MCF 10A (cell line): Measurements from ENCODE around the gene PCDH15. TPM values are rescaled to one million over a fixed set of nuclear protein-coding genes. Genes with fewer than 3 reads are reported as not detected.
A peak's percentile ranks its signal among the peaks of the same experiment; 100 is the strongest.

Experiments
- BruUV-seq: library from RNA; stranded (reverse); fragments of 400-500 nt; replicated peaks from 2 replicates; lab custom pipeline; 2021; lab: Mats Ljungman, UMichigan
- CTCF ChIA-PET: fragments of 300-600 bp; sonication (Branson Sonifier 250); formaldehyde crosslinking; extraction: SDS; loops from one replicate; lab custom pipeline; 2021; ENCODE audit warnings: antibody characterized with exemption, inconsistent platforms; lab: Yijun Ruan, JAX
- POLR2A ChIA-PET: fragments of 300-600, 350-650 bp; sonication (Branson Sonifier 250); formaldehyde crosslinking; extraction: SDS; loops from one replicate; lab custom pipeline; 2020; ENCODE audit warnings: antibody characterized with exemption, inconsistent platforms; lab: Yijun Ruan, JAX
- DNase-seq: peaks from one replicate; pipeline ENCODE4 v3.0.0-alpha.2; 2018; ENCODE audit not compliant: unreplicated experiment
- H3K27ac Mint-ChIP-seq: one replicate; pipeline ENCODE4 v1.8.0; 2022; ENCODE audit warnings: mild to moderate bottlenecking, low read depth, mixed read lengths; ENCODE audit not compliant: unreplicated experiment
- H3K27me3 Mint-ChIP-seq: one replicate; pipeline ENCODE4 v1.8.0; 2022; ENCODE audit warnings: mixed read lengths; ENCODE audit not compliant: insufficient read depth, unreplicated experiment
- H3K36me3 Mint-ChIP-seq: one replicate; pipeline ENCODE4 v1.8.0; 2022; ENCODE audit warnings: mild to moderate bottlenecking, moderate library complexity, mixed read lengths; ENCODE audit not compliant: insufficient read depth, unreplicated experiment
- H3K4me1 Mint-ChIP-seq: one replicate; pipeline ENCODE4 v1.8.0; 2022; ENCODE audit warnings: mixed read lengths; ENCODE audit not compliant: insufficient read depth, unreplicated experiment
- H3K4me3 Mint-ChIP-seq: one replicate; pipeline ENCODE4 v1.8.0; 2022; ENCODE audit warnings: mild to moderate bottlenecking, moderate library complexity, mixed read lengths; ENCODE audit not compliant: unreplicated experiment
- H3K9me3 Mint-ChIP-seq: one replicate; pipeline ENCODE4 v1.8.0; 2022; ENCODE audit warnings: mixed read lengths; ENCODE audit not compliant: unreplicated experiment
- intact Hi-C: fragments of 100-400 bp; cut with micrococcal nuclease; formaldehyde crosslinking; loops from 2 replicates; pipeline ENCODE4 v1.14.1; 2022
- total RNA-seq: library from RNA; stranded (reverse); gene quantifications from 2 replicates; pipeline ENCODE4 v1.2.3, GENCODE V29; 2022
- TF ChIP-seq, protein P1 (sequence below): fragments of 200-600 bp; IDR thresholded peaks from one replicate; pipeline ENCODE4 v1.8.0; 2022; ENCODE audit warnings: antibody characterized with exemption, mild to moderate bottlenecking; ENCODE audit not compliant: unreplicated experiment

Gene PCDH15
- total RNA-seq, 1 experiment from 2014 or later = not detected

DNA sequence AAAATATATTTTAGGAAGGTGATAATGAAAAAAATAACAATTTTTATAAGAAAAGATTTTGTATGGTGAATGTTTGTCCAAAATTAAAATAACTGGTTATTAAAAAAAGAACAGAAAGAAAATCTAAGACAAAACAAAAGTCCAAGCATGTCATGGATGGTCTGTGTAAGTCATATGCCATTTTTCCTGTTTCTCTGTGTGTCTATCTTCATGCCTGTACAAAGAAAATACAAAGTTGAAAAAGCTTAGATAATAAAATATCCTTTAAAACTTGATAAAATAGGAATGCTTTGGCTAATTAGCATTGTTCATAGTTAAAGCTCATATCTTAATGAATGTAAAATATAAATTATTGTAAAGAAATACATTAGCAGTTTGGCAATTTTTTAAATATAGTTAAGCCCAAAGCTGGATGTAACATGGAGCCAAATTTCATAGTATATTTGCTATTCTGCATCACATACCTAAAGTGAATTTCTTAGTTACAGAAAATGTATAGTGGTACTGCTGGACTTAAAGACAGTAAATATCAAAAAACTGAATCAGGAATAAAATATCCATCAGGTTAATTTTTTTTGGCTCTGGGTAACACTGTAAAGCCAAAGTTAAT lies 661.1 kb downstream of the PCDH15 start:
- Mint-ChIP-seq H3K9me3 (peaks cover 24% of the 10 kb centered on the region), H3K36me3 (no peaks in the 10 kb centered on the region), H3K4me1 (no peaks in the 10 kb centered on the region), H3K27me3 (no peaks in the 10 kb centered on the region), H3K27ac (no peak overlapping the region), H3K4me3 (no peak overlapping the region)
- no TSS peak for BruUV-seq
- ChIA-PET POLR2A (no interaction called here), CTCF (interaction anchor here (0.5 kb wide), 1 partner anchor 15 kb away, joined by 3 read pairs; no protein-coding TSS in a partner anchor)
- intact Hi-C loops = loop anchor here (10.0 kb wide), 1 partner anchor 295 kb away; no protein-coding TSS in a partner anchor
- DNase-seq = peak; percentile 27
- TF ChIP-seq, protein P1, sequence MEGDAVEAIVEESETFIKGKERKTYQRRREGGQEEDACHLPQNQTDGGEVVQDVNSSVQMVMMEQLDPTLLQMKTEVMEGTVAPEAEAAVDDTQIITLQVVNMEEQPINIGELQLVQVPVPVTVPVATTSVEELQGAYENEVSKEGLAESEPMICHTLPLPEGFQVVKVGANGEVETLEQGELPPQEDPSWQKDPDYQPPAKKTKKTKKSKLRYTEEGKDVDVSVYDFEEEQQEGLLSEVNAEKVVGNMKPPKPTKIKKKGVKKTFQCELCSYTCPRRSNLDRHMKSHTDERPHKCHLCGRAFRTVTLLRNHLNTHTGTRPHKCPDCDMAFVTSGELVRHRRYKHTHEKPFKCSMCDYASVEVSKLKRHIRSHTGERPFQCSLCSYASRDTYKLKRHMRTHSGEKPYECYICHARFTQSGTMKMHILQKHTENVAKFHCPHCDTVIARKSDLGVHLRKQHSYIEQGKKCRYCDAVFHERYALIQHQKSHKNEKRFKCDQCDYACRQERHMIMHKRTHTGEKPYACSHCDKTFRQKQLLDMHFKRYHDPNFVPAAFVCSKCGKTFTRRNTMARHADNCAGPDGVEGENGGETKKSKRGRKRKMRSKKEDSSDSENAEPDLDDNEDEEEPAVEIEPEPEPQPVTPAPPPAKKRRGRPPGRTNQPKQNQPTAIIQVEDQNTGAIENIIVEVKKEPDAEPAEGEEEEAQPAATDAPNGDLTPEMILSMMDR = no peak

DNA sequence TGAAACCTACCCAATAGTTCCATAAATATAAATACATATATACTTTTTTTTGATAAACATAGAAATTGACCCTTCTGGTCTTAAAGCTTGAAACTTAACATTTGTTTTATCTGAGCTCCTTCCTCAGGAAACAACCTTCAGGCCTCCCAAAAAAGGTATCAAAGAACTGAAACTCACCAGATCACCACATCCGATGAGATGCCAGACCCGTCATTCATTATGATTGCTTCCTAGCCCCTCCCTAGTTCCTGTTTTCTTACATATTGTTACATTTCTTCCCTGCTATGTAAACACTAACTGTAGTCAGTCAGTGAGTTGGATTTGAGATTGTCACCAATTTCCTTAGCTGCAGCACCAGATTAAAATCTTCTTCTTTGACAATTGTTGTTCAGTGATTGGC lies 663.6 kb downstream of the PCDH15 start:
- ChIA-PET POLR2A (interaction anchor here (0.6 to 0.7 kb wide), 2 partner anchors 142 to 930 kb away, joined by 3 to 4 read pairs; no protein-coding TSS in a partner anchor), CTCF (interaction anchor here (0.6 kb wide), 1 partner anchor 58 kb away, joined by 3 read pairs; no protein-coding TSS in a partner anchor)
- Mint-ChIP-seq H3K4me3 (no peak overlapping the region), H3K9me3 (peaks cover 14% of the 10 kb centered on the region), H3K27ac (no peak overlapping the region), H3K4me1 (no peaks in the 10 kb centered on the region), H3K36me3 (no peaks in the 10 kb centered on the region), H3K27me3 (no peaks in the 10 kb centered on the region)
- intact Hi-C loops = loop anchor here (10.0 kb wide), 1 partner anchor 293 kb away; no protein-coding TSS in a partner anchor
- TF ChIP-seq, protein P1 = no peak
- no TSS peak for BruUV-seq
- DNase-seq = no peak

DNA sequence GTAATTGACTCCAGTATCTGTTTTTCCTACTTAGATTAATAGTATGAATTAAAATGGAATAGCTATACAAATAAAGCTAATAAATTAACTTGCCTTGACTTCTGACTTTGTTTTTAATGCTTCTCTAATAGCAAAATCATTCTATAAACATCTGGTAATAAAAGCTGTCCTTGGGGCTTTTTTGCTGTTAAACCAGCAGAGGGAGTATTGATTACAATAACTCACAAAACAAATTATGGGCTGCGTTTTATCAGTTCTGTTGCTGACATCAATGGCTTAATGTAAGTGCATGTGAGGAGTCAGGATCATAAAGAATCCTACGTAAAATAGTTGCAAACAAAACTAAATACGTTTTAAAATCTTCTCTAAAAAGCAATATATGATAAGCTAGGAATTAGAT lies 667.8 kb downstream of the PCDH15 start:
- ChIA-PET CTCF (interaction anchor here (0.6 to 3.0 kb wide), 25 partner anchors 8 to 1695 kb away, joined by 3 to 13 read pairs (median 3); no protein-coding TSS in a partner anchor), POLR2A (interaction anchor here (0.9 to 1.3 kb wide), 2 partner anchors 9 to 13 kb away, joined by 3 to 4 read pairs; no protein-coding TSS in a partner anchor)
- no peak for DNase-seq
- no peaks in the 10 kb centered on the region for H3K27me3 Mint-ChIP-seq
- no peak overlapping the region for H3K4me3 Mint-ChIP-seq
- intact Hi-C loops = loop anchor here (1.0 to 10.0 kb wide), 4 partner anchors 269 to 669 kb away; partner anchors contain the start of gene PCDH15
- no peaks in the 10 kb centered on the region for H3K4me1 Mint-ChIP-seq
- H3K36me3 Mint-ChIP-seq = no peaks in the 10 kb centered on the region
- no peak overlapping the region for H3K27ac Mint-ChIP-seq
- TF ChIP-seq, protein P1 = peak; percentile 35
- peaks cover 9% of the 10 kb centered on the region for H3K9me3 Mint-ChIP-seq
- BruUV-seq = no TSS peak

DNA sequence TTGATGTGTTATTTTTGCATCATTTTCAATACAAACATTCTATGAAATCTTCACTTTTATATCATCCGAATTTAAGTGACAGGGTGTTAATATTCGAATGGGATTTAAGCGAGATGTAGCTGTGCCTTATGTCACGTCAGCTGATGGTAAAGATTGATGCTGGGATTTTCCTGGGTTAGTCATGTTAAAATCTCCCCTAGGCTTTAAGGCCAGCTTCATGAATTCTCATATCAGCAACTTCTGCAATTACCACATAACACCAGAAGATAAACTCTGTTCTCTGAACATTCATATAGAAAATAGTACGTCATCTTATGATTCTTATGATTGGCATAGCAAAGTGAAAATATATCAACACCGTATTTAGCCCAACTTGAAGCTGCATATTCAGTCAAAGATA lies 669.2 kb downstream of the PCDH15 start:
- no TSS peak for BruUV-seq
- Mint-ChIP-seq H3K4me3 (no peak overlapping the region), H3K9me3 (no peaks in the 10 kb centered on the region), H3K27ac (no peak overlapping the region), H3K36me3 (no peaks in the 10 kb centered on the region), H3K4me1 (no peaks in the 10 kb centered on the region), H3K27me3 (no peaks in the 10 kb centered on the region)
- CTCF ChIA-PET = interaction anchor here (0.6 to 2.1 kb wide), 4 partner anchors 13 to 271 kb away, joined by 3 to 8 read pairs (median 3); no protein-coding TSS in a partner anchor
- no peak for DNase-seq
- POLR2A ChIA-PET = interaction anchor here (0.7 kb wide), 1 partner anchor 531 kb away, joined by 3 read pairs; no protein-coding TSS in a partner anchor
- intact Hi-C loops = loop anchor here (5.0 to 10.0 kb wide), 3 partner anchors 287 to 670 kb away; partner anchors contain the start of gene PCDH15
- TF ChIP-seq, protein P1 = no peak
